Measurements from ENCODE around the gene DYNLT3. TPM values are rescaled to one million over a fixed set of nuclear protein-coding genes. Genes with fewer than 3 reads are reported as not detected.

The DYNLT3 gene
- total RNA-seq, 1 experiment from 2014 or later: 17.4 TPM

DNA sequence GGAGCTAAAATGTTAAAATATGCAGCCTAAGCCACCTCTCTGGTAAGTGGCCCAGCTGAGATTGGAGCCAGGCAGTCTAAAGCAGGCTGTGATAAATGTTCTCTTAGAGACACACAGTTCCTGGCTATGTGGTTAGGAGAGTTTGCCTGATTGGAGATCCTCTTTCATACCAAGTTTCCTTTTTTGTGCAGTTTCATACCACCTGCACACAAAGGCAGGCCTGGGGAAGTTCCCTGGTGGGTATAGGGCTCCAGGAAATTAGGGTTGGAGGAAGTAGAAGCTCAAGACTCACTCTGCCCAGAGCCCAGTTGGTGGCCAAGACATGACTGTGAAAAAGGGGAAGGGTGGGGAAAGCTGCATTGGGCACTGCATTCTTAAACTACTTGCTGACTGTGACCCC is 50.6 kb downstream of the DYNLT3 start:
- ATAC-seq: no peak
- in situ Hi-C loops (cut with HindIII; ENCODE audit: low pct_unique_long_range_greater_than_20kb, low sequenced_read_pairs) (no loop called here), intact Hi-C loops (cut with micrococcal nuclease; ENCODE audit: unreplicated experiment) (no loop called here)
- no TSS peak for BruUV-seq (replicated peaks)
- no peaks in the 10 kb centered on the region for H3K9me3 ChIP-seq (ENCODE audit: control insufficient read depth, insufficient read depth, low read depth, low read length)
- POLR2A ChIA-PET: no interaction called here
- H3K4me3 ChIP-seq (ENCODE audit: low read depth in 2 of 2, low read length in 2 of 2): no peak overlapping the region
- CTCF ChIA-PET: no interaction called here
- H3K4me1 ChIP-seq (ENCODE audit: control insufficient read depth, insufficient read depth, low read length): no peaks in the 10 kb centered on the region
- DNase-seq (ENCODE audit: low read depth, low spot score): no peak
- no peaks in the 10 kb centered on the region for H3K36me3 ChIP-seq (ENCODE audit: control insufficient read depth, insufficient read depth, low read length)
- H3K27me3 ChIP-seq (ENCODE audit: control insufficient read depth, insufficient read depth, low read length): no peaks in the 10 kb centered on the region
- TF ChIP-seq TCF7L2 (IDR thresholded peaks at IDR 0.05; ENCODE audit: low read depth, low read length) (no peak), POLR2AphosphoS5 (IDR thresholded peaks at IDR 0.05; ENCODE audit: low read depth, low read length) (no peak), SIN3A (IDR thresholded peaks at IDR 0.05; ENCODE audit: borderline replicate concordance, insufficient read depth, low read depth, low read length) (no peak)
- TF ChIP-seq, protein P1, sequence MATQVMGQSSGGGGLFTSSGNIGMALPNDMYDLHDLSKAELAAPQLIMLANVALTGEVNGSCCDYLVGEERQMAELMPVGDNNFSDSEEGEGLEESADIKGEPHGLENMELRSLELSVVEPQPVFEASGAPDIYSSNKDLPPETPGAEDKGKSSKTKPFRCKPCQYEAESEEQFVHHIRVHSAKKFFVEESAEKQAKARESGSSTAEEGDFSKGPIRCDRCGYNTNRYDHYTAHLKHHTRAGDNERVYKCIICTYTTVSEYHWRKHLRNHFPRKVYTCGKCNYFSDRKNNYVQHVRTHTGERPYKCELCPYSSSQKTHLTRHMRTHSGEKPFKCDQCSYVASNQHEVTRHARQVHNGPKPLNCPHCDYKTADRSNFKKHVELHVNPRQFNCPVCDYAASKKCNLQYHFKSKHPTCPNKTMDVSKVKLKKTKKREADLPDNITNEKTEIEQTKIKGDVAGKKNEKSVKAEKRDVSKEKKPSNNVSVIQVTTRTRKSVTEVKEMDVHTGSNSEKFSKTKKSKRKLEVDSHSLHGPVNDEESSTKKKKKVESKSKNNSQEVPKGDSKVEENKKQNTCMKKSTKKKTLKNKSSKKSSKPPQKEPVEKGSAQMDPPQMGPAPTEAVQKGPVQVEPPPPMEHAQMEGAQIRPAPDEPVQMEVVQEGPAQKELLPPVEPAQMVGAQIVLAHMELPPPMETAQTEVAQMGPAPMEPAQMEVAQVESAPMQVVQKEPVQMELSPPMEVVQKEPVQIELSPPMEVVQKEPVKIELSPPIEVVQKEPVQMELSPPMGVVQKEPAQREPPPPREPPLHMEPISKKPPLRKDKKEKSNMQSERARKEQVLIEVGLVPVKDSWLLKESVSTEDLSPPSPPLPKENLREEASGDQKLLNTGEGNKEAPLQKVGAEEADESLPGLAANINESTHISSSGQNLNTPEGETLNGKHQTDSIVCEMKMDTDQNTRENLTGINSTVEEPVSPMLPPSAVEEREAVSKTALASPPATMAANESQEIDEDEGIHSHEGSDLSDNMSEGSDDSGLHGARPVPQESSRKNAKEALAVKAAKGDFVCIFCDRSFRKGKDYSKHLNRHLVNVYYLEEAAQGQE (IDR thresholded peaks at IDR 0.05; ENCODE audit: insufficient read depth in 1 of 2, low read depth in 2 of 2, low read length in 1 of 2): no peak
- TF ChIP-seq, protein P2, sequence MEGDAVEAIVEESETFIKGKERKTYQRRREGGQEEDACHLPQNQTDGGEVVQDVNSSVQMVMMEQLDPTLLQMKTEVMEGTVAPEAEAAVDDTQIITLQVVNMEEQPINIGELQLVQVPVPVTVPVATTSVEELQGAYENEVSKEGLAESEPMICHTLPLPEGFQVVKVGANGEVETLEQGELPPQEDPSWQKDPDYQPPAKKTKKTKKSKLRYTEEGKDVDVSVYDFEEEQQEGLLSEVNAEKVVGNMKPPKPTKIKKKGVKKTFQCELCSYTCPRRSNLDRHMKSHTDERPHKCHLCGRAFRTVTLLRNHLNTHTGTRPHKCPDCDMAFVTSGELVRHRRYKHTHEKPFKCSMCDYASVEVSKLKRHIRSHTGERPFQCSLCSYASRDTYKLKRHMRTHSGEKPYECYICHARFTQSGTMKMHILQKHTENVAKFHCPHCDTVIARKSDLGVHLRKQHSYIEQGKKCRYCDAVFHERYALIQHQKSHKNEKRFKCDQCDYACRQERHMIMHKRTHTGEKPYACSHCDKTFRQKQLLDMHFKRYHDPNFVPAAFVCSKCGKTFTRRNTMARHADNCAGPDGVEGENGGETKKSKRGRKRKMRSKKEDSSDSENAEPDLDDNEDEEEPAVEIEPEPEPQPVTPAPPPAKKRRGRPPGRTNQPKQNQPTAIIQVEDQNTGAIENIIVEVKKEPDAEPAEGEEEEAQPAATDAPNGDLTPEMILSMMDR (IDR thresholded peaks at IDR 0.05): no peak
- H3K27ac ChIP-seq (ENCODE audit: low read length): no peak overlapping the region

DNA sequence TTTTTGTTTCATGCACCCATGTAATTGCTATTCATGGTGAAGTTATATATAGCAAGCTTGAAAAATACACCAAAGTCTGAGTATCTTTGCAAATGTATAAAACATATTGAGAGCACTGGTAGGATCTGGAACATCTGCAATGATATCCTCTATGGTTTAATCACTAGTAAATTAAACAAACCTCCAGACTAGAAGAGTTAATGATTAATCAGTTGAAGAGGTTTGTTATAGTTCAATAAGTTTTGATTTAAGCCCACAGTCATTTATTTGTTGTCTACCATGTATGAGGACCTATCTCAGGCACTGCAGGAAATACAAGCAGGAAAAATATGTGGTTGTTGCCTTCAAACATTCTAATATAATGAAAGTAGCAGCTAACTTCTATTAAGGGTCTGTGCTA is 51.1 kb downstream of the DYNLT3 start:
- no peaks in the 10 kb centered on the region for H3K4me1 ChIP-seq (ENCODE audit: control insufficient read depth, insufficient read depth, low read length)
- TF ChIP-seq TCF7L2 (IDR thresholded peaks at IDR 0.05; ENCODE audit: low read depth, low read length) (no peak), POLR2AphosphoS5 (IDR thresholded peaks at IDR 0.05; ENCODE audit: low read depth, low read length) (no peak), SIN3A (IDR thresholded peaks at IDR 0.05; ENCODE audit: borderline replicate concordance, insufficient read depth, low read depth, low read length) (no peak)
- TF ChIP-seq, protein P2 (IDR thresholded peaks at IDR 0.05): no peak
- TF ChIP-seq, protein P1 (IDR thresholded peaks at IDR 0.05; ENCODE audit: insufficient read depth in 1 of 2, low read depth in 2 of 2, low read length in 1 of 2): no peak
- intact Hi-C loops (cut with micrococcal nuclease; ENCODE audit: unreplicated experiment): no loop called here
- ChIA-PET CTCF (no interaction called here), POLR2A (no interaction called here)
- no TSS peak for BruUV-seq (replicated peaks)
- H3K27ac ChIP-seq (ENCODE audit: low read length): no peak overlapping the region
- no peak for ATAC-seq
- in situ Hi-C loops (cut with HindIII; ENCODE audit: low pct_unique_long_range_greater_than_20kb, low sequenced_read_pairs): no loop called here
- DNase-seq (ENCODE audit: low read depth, low spot score): no peak
- H3K36me3 ChIP-seq (ENCODE audit: control insufficient read depth, insufficient read depth, low read length): no peaks in the 10 kb centered on the region
- H3K4me3 ChIP-seq (ENCODE audit: low read depth in 2 of 2, low read length in 2 of 2): no peak overlapping the region
- no peaks in the 10 kb centered on the region for H3K9me3 ChIP-seq (ENCODE audit: control insufficient read depth, insufficient read depth, low read depth, low read length)
- H3K27me3 ChIP-seq (ENCODE audit: control insufficient read depth, insufficient read depth, low read length): no peaks in the 10 kb centered on the region

Other genes starting within 250 kb of the DYNLT3 start
- 1.3 TPM for gene XK, start 161.8 kb downstream of the DYNLT3 start, total RNA-seq (2021; ENCODE audit: unreplicated experiment)
- 0.23 TPM for gene CYBB, start 67.5 kb downstream of the DYNLT3 start, total RNA-seq (2021; ENCODE audit: unreplicated experiment)
- gene SYTL5, start 159.0 kb upstream of the DYNLT3 start, total RNA-seq (2021; ENCODE audit: unreplicated experiment): 0.08 TPM

Measured in Panc1 (cell line).